CD4-positive, alpha-beta memory T cell (primary cell): ENCODE results near the gene CCDC184. TPM values are rescaled to one million over a fixed set of nuclear protein-coding genes. Genes with fewer than 3 reads are reported as not detected.
"Not testable (repeated sequence)": the region's sequence is repeated elsewhere in the genome, so short reads cannot be mapped to it uniquely, and the experiment has no call there.

Source experiments
- CTCF ChIA-PET: fragments of 350-600 bp; sonication (Branson Sonifier 250); formaldehyde crosslinking; loops from one replicate; lab custom pipeline; 2021; ENCODE audit warnings: inconsistent platforms; ENCODE audit not compliant: partially characterized antibody; lab: Charles Lee
- POLR2A ChIA-PET: fragments of 350-600 bp; sonication (Branson Sonifier 250); formaldehyde crosslinking; loops from one replicate; lab custom pipeline; 2021; ENCODE audit not compliant: partially characterized antibody; lab: Charles Lee
- DNase-seq, 5 donors: peaks; one replicate each; pipeline versions ENCODE4 v3.0.0 to v3.0.0-alpha.2; 2020 to 2022; ENCODE audit warnings: mixed read lengths in 1 of 5
- H3K27ac ChIP-seq: one replicate; pipeline ENCODE4 v1.7.0; 2013; ENCODE audit warnings: low read depth, low read length
- H3K27me3 ChIP-seq: 2 replicates; pipeline ENCODE4 v1.7.0; 2013; ENCODE audit warnings: mild to moderate bottlenecking, low read length, moderate library complexity; ENCODE audit not compliant: insufficient read depth
- H3K36me3 ChIP-seq: 2 replicates; pipeline ENCODE4 v1.7.0; 2013; ENCODE audit warnings: mild to moderate bottlenecking, low read length, moderate library complexity; ENCODE audit not compliant: insufficient read depth
- H3K4me1 ChIP-seq: 2 replicates; pipeline ENCODE4 v1.7.0; 2013; ENCODE audit warnings: mild to moderate bottlenecking, low read length, moderate library complexity; ENCODE audit not compliant: insufficient read depth
- H3K4me3 ChIP-seq, 2 donors: one replicate each; pipeline ENCODE4 v1.7.0; 2013; ENCODE audit warnings: low read length in 2 of 2, mild to moderate bottlenecking in 1 of 2
- H3K9me3 ChIP-seq, 2 donors: one replicate each; pipeline ENCODE4 v1.7.0; 2013; ENCODE audit warnings: low read length in 2 of 2, control low read depth in 1 of 2; ENCODE audit not compliant: control insufficient read depth in 1 of 2
- H3K27ac Mint-ChIP-seq, 7 donors: one replicate each; pipeline ENCODE4 v1.8.0; 2020 to 2021; ENCODE audit warnings: mixed read lengths in 7 of 7, mild to moderate bottlenecking in 6 of 7, inconsistent platforms in 3 of 7, moderate library complexity in 3 of 7
- H3K27me3 Mint-ChIP-seq, 2 donors: one replicate each; pipeline ENCODE4 v1.8.0; 2020 to 2021; ENCODE audit warnings: mixed read lengths in 2 of 2
- H3K36me3 Mint-ChIP-seq, 2 donors: one replicate each; pipeline ENCODE4 v1.8.0; 2020 to 2021; ENCODE audit warnings: mixed read lengths in 2 of 2, inconsistent platforms in 1 of 2, mild to moderate bottlenecking in 1 of 2
- H3K4me1 Mint-ChIP-seq, 4 donors: one replicate each; pipeline ENCODE4 v1.8.0; 2020 to 2021; ENCODE audit warnings: mixed read lengths in 4 of 4, mild to moderate bottlenecking in 1 of 4
- H3K4me3 Mint-ChIP-seq, 8 donors: one replicate each; pipeline ENCODE4 v1.8.0; 2020 to 2021; ENCODE audit warnings: mixed read lengths in 8 of 8, mild to moderate bottlenecking in 7 of 8, moderate library complexity in 6 of 8, inconsistent platforms in 3 of 8
- H3K9me3 Mint-ChIP-seq, 8 donors: one replicate each; pipeline ENCODE4 v1.8.0; 2020 to 2021; ENCODE audit warnings: mixed read lengths in 8 of 8, mild to moderate bottlenecking in 5 of 8, inconsistent platforms in 3 of 8, moderate library complexity in 1 of 8
- intact Hi-C: fragments of 100-400 bp; cut with micrococcal nuclease; formaldehyde crosslinking; loops from one replicate; pipeline ENCODE4 v1.15.1; 2023
- polyA plus RNA-seq, 2 donors: library from polyadenylated mRNA; unstranded; fragments of 300-500 nt; fragmentation: Illumina TruSeq; gene quantifications; one replicate each; pipeline ENCODE4 v1.2.3, GENCODE V29; 2021
- total RNA-seq, 2 experiments: library from RNA; stranded (reverse); gene quantifications; one replicate each; pipeline ENCODE4 v1.2.3, GENCODE V29; 2021

CCDC184 gene
- total and polyA plus RNA-seq, 4 experiments from 2014 or later: 0.15 to 0.47 (median 0.42) TPM; not detected in 1

GRCh38 chr12:48219631-48220030 lies 36.2 kb downstream of the CCDC184 start:
- Histone ChIP-seq H3K4me3 (no peak overlapping the region), H3K27me3 (peaks cover 7% of the 10 kb centered on the region), H3K36me3 (no peaks in the 10 kb centered on the region), H3K9me3 (no peaks in the 10 kb centered on the region), H3K4me1 (no peaks in the 10 kb centered on the region), H3K27ac (no peak overlapping the region)
- Mint-ChIP-seq H3K9me3 (peaks cover 0 to under 1% (median 0%) of the 10 kb centered on the region in 8 donors), H3K4me3 (no peak overlapping the region), H3K36me3 (no peaks in the 10 kb centered on the region), H3K27ac (no peak overlapping the region), H3K27me3 (peaks cover 1 to 8% of the 10 kb centered on the region in 2 donors), H3K4me1 (peaks cover 0 to 2% (median 0%) of the 10 kb centered on the region in 4 donors)
- POLR2A ChIA-PET: no interaction called here
- no peak for DNase-seq
- intact Hi-C loops: no loop called here
- CTCF ChIA-PET: no interaction called here

GRCh38 chr12:48220701-48221100 lies 37.3 kb downstream of the CCDC184 start:
- H3K4me3 Mint-ChIP-seq: no peak overlapping the region
- H3K36me3 Mint-ChIP-seq: no peaks in the 10 kb centered on the region
- ChIA-PET POLR2A (no interaction called here), CTCF (no interaction called here)
- no peaks in the 10 kb centered on the region for H3K4me1 ChIP-seq
- no peak for DNase-seq
- intact Hi-C loops: no loop called here
- peaks cover 11% of the 10 kb centered on the region for H3K27me3 ChIP-seq
- H3K9me3 Mint-ChIP-seq: peaks cover 0 to 2% (median 0%) of the 10 kb centered on the region in 8 donors
- H3K27me3 Mint-ChIP-seq: peaks cover 2 to 11% of the 10 kb centered on the region in 2 donors
- H3K4me3 ChIP-seq: no peak overlapping the region
- H3K27ac ChIP-seq: no peak overlapping the region
- H3K9me3 ChIP-seq: no peaks in the 10 kb centered on the region
- no peak overlapping the region for H3K27ac Mint-ChIP-seq
- no peaks in the 10 kb centered on the region for H3K36me3 ChIP-seq
- H3K4me1 Mint-ChIP-seq: peaks cover 0 to 2% (median 0%) of the 10 kb centered on the region in 4 donors

- DNase-seq: no peak
- Mint-ChIP-seq H3K4me3 (peak overlapping the region in 1 of 8 donors; percentile 26), H3K9me3 (peaks cover 0 to 2% (median 0%) of the 10 kb centered on the region in 8 donors), H3K27me3 (peaks cover 8 to 16% of the 10 kb centered on the region in 2 donors), H3K4me1 (peaks cover 0 to 2% (median 0%) of the 10 kb centered on the region in 4 donors), H3K27ac (no peak overlapping the region), H3K36me3 (no peaks in the 10 kb centered on the region)
- intact Hi-C loops: no loop called here
- H3K27ac ChIP-seq: no peak overlapping the region
- no peaks in the 10 kb centered on the region for H3K36me3 ChIP-seq
- no peaks in the 10 kb centered on the region for H3K9me3 ChIP-seq
- no peaks in the 10 kb centered on the region for H3K4me1 ChIP-seq
- ChIA-PET CTCF (interaction anchor here (1.0 kb wide), 2 partner anchors 9 to 21 kb away, joined by 3 to 4 read pairs; no protein-coding TSS in a partner anchor), POLR2A (no interaction called here)
- H3K27me3 ChIP-seq: peaks cover 9% of the 10 kb centered on the region
- H3K4me3 ChIP-seq: no peak overlapping the region
Measured at GRCh38 chr12:48221645-48222044, 38.2 kb downstream of the CCDC184 start.

GRCh38 chr12:48224533-48224932 lies 41.1 kb downstream of the CCDC184 start:
- H3K36me3 Mint-ChIP-seq, H3K27me3 ChIP-seq, H3K4me1 ChIP-seq, H3K4me1 Mint-ChIP-seq, intact Hi-C loops, POLR2A ChIA-PET, H3K4me3 Mint-ChIP-seq, H3K9me3 ChIP-seq, H3K27ac Mint-ChIP-seq, H3K4me3 ChIP-seq, H3K36me3 ChIP-seq, H3K27ac ChIP-seq, CTCF ChIA-PET, DNase-seq: not testable (repeated sequence)
- Mint-ChIP-seq H3K9me3 (peaks cover 0 to 16% (median 6%) of the 10 kb centered on the region in 8 donors), H3K27me3 (peaks cover 12 to 22% of the 10 kb centered on the region in 2 donors)

GRCh38 chr12:48231169-48231958 lies 47.9 kb downstream of the CCDC184 start:
- H3K4me3 ChIP-seq, POLR2A ChIA-PET, H3K27me3 ChIP-seq, H3K9me3 ChIP-seq, DNase-seq, intact Hi-C loops, H3K27ac ChIP-seq, H3K4me1 ChIP-seq, H3K4me3 Mint-ChIP-seq, H3K27ac Mint-ChIP-seq, H3K36me3 Mint-ChIP-seq, H3K36me3 ChIP-seq, H3K4me1 Mint-ChIP-seq: not testable (repeated sequence)
- peaks cover 6 to 13% of the 10 kb centered on the region in 2 donors for H3K27me3 Mint-ChIP-seq
- CTCF ChIA-PET: interaction anchor here (0.7 kb wide), 1 partner anchor 10 kb away, joined by 4 read pairs; no protein-coding TSS in a partner anchor
- peaks cover 0 to 19% (median 8%) of the 10 kb centered on the region in 8 donors for H3K9me3 Mint-ChIP-seq

Other genes starting within 250 kb of the CCDC184 start
- 10 to 100 TPM; 42.5 to 42.7 TPM for gene TMEM106C, start 220.0 kb upstream of the CCDC184 start, total RNA-seq
- gene TMEM106C, start 220.0 kb upstream of the CCDC184 start, polyA plus RNA-seq: 10 to 100 TPM; 46.6 to 77.4 TPM
- gene COL2A1, start 179.2 kb upstream of the CCDC184 start, total RNA-seq: not detected
- not detected for gene COL2A1, start 179.2 kb upstream of the CCDC184 start, polyA plus RNA-seq
- 10 to 100 TPM; 28.7 to 35.1 TPM for gene SENP1, start 77.6 kb upstream of the CCDC184 start, total RNA-seq
- 1 to 10 TPM; 6.1 to 10.0 TPM for gene SENP1, start 77.6 kb upstream of the CCDC184 start, polyA plus RNA-seq
- gene PFKM, start 64.3 kb upstream of the CCDC184 start, total RNA-seq: 10 to 100 TPM; 13.6 to 14.6 TPM
- gene PFKM, start 64.3 kb upstream of the CCDC184 start, polyA plus RNA-seq: 1 to 10 TPM; 7.8 to 8.3 TPM
- 10 to 100 TPM; 61.0 to 64.6 TPM for gene ASB8, start 26.1 kb upstream of the CCDC184 start, total RNA-seq
- gene ASB8, start 26.1 kb upstream of the CCDC184 start, polyA plus RNA-seq: 10 to 100 TPM; 63.1 to 64.1 TPM
- not detected for gene OR10AD1, start 19.6 kb downstream of the CCDC184 start, total RNA-seq
- gene OR10AD1, start 19.6 kb downstream of the CCDC184 start, polyA plus RNA-seq: not detected
- gene ZNF641, start 167.3 kb downstream of the CCDC184 start, total RNA-seq: 10 to 100 TPM; 39.9 to 41.2 TPM
- 10 to 100 TPM in 1 of 2 donors, 1 to 10 TPM in 1; 4.9 to 14.9 TPM for gene ZNF641, start 167.3 kb downstream of the CCDC184 start, polyA plus RNA-seq